ENCODE results near the gene TRIP11.

DNA sequence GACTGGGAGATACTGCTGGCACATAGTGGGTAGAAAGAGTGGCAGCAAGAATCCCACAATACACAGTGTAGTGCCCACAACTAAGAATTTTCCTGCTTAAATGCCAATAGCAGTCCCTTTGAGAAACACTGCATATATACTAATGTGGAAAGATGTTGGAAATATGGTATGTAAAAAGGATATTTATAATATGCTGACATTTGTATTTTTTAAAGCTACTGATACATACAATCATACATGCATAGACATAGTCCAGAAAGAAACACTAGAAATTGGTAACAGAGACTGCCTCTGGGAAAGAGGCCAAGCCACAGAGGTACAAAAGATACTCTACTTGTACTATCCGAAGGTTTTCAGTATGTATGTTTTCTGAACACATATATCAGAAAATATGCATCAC lies 30.3 kb downstream of the TRIP11 start:
- TF ChIP-seq POLR2AphosphoS5 (IDR thresholded peaks at IDR 0.05), result no peak
- TF ChIP-seq, protein P1, sequence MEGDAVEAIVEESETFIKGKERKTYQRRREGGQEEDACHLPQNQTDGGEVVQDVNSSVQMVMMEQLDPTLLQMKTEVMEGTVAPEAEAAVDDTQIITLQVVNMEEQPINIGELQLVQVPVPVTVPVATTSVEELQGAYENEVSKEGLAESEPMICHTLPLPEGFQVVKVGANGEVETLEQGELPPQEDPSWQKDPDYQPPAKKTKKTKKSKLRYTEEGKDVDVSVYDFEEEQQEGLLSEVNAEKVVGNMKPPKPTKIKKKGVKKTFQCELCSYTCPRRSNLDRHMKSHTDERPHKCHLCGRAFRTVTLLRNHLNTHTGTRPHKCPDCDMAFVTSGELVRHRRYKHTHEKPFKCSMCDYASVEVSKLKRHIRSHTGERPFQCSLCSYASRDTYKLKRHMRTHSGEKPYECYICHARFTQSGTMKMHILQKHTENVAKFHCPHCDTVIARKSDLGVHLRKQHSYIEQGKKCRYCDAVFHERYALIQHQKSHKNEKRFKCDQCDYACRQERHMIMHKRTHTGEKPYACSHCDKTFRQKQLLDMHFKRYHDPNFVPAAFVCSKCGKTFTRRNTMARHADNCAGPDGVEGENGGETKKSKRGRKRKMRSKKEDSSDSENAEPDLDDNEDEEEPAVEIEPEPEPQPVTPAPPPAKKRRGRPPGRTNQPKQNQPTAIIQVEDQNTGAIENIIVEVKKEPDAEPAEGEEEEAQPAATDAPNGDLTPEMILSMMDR (IDR thresholded peaks at IDR 0.05), result no peak

Measured in suprapubic skin (tissue), 3 donors.